Transverse colon (tissue), 3 donors: ENCODE measurements around the gene DDX55.

Experiments
- EP300 ChIP-seq: sonication (generic); formaldehyde crosslinking; IDR thresholded peaks from one replicate; pipeline ENCODE4 v1.6.1; 2017; ENCODE audit warnings: antibody characterized with exemption, low read depth
- POLR2A ChIP-seq: fragments of 450-650 bp; IDR thresholded peaks from one replicate; pipeline ENCODE4 v1.6.1; 2016; ENCODE audit warnings: antibody characterized with exemption, mild to moderate bottlenecking, moderate library complexity
- TF ChIP-seq, protein P1 (sequence below), 5 experiments: fragments of 200-600 bp in 3 of 5; fragments of 450-650 bp in 2 of 5; sonication (generic) in 3 of 5; IDR thresholded peaks; 1 replicate in 2 of 5; 2 replicates in 3 of 5; pipeline ENCODE4 v1.5.1; 2016 to 2017; ENCODE audit warnings: antibody characterized with exemption in 5 of 5, inconsistent platforms in 3 of 5, mild to moderate bottlenecking in 2 of 5, moderate library complexity in 1 of 5

DNA sequence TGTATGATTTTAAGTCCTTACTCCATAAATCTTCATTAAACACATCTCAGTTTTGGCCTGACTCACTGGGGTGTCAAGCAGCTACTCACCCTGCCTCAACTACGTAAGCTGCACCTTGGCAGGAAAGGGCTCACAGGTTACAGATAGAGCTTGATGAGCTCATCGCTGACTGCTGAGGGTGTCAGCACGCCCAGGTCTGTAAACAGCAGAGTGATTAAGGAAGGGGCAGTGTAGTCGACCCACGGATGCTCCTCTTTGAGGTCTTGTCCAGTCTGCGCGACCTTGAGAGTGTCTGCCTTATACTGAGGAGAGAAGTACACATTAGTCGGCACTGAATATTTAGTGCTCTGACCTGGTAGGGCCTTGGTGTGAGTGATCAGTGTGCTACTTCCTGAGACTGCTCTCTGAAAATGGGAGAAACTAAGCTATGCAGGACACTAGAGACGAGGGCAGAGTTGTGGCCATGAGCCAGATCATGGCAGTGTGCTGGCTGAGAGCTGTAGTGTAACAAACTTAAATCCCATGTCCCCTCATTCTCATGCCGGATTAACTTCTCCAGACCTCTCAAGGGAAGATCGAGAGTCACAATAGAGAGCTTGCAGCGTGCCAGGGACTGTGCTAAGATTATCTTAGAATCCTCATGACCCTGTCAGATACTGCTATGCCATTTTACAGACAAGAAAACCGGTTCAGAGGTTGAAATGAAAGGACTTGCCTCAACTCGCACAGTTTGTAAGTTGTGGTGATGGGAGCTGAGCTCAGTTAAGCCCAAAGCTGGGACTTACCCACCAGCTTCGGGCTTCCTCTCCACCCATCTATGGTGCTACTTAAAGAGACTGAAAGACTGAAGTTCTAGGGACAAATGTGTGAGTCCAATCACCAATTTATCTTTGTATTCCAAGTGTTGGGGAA is 20.0 kb downstream of the DDX55 start:
- TF ChIP-seq, protein P1, sequence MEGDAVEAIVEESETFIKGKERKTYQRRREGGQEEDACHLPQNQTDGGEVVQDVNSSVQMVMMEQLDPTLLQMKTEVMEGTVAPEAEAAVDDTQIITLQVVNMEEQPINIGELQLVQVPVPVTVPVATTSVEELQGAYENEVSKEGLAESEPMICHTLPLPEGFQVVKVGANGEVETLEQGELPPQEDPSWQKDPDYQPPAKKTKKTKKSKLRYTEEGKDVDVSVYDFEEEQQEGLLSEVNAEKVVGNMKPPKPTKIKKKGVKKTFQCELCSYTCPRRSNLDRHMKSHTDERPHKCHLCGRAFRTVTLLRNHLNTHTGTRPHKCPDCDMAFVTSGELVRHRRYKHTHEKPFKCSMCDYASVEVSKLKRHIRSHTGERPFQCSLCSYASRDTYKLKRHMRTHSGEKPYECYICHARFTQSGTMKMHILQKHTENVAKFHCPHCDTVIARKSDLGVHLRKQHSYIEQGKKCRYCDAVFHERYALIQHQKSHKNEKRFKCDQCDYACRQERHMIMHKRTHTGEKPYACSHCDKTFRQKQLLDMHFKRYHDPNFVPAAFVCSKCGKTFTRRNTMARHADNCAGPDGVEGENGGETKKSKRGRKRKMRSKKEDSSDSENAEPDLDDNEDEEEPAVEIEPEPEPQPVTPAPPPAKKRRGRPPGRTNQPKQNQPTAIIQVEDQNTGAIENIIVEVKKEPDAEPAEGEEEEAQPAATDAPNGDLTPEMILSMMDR (IDR thresholded peaks at IDR 0.05): no peak
- TF ChIP-seq POLR2A (no peak), EP300 (no peak)
